Measurements from ENCODE around the gene FGFBP1. TPM values are rescaled to one million over a fixed set of nuclear protein-coding genes. Genes with fewer than 3 reads are reported as not detected.

The FGFBP1 gene
- total RNA-seq, 1 donor from 2014 or later = 0.96 TPM

DNA sequence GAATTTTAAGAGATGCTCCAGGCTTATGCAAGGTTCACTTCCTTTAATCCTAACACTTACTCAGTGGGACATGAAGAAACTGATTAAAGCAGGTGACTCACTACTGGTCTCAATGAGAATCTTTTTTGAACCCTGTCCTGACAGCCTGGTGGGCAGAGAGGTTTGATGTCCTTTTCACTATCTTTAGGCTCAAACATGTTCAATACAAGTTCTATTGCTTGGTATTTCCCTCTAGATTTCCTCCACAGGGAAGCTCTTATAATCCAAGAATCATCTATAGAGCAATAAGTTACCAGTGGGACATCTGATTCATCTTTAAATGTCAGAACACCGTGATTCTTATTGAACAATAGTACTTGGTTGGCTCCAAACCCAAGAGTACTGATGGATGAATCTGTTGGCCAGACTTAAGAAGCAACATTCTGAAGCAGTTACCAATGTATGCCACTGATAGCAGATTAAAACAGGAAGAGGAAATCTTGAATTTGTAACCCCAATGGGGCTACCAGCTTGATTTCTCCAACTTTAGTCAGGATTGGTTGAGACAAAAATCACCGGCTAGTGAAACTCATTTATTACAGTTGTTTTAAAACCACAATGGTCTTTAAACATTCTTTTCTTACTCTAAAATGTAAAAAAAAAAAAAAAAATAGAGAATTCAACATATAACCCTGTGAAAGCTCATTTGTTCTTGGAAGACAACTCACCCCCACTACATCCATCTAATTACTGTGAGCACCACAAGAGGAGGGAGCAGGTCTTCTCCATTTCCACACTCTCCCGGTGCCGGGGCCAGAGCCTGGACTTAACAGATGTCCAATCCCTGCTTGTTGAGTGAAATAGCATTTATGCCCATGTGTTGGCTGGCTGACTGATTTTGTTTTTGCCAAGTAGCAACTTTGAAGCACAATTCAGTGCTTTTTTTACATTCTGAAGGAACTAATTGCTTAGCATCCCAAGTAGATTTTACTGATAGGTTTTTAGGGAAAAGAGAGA is 43.3 kb downstream of the FGFBP1 start:
- Mint-ChIP-seq H3K36me3 (no peaks in the 10 kb centered on the region), H3K4me1 (no peaks in the 10 kb centered on the region), H3K27ac (no peak overlapping the region), H3K27me3 (ENCODE audit: low read depth) (peaks cover 5% of the 10 kb centered on the region), H3K9me3 (no peaks in the 10 kb centered on the region), H3K4me3 (no peak overlapping the region)
- DNase-seq (ENCODE audit: low spot score in 2 of 2, unreplicated experiment in 2 of 2) = no peak
- TF ChIP-seq, protein P1, sequence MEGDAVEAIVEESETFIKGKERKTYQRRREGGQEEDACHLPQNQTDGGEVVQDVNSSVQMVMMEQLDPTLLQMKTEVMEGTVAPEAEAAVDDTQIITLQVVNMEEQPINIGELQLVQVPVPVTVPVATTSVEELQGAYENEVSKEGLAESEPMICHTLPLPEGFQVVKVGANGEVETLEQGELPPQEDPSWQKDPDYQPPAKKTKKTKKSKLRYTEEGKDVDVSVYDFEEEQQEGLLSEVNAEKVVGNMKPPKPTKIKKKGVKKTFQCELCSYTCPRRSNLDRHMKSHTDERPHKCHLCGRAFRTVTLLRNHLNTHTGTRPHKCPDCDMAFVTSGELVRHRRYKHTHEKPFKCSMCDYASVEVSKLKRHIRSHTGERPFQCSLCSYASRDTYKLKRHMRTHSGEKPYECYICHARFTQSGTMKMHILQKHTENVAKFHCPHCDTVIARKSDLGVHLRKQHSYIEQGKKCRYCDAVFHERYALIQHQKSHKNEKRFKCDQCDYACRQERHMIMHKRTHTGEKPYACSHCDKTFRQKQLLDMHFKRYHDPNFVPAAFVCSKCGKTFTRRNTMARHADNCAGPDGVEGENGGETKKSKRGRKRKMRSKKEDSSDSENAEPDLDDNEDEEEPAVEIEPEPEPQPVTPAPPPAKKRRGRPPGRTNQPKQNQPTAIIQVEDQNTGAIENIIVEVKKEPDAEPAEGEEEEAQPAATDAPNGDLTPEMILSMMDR (IDR thresholded peaks at IDR 0.05; ENCODE audit: unreplicated experiment) = no peak

DNA sequence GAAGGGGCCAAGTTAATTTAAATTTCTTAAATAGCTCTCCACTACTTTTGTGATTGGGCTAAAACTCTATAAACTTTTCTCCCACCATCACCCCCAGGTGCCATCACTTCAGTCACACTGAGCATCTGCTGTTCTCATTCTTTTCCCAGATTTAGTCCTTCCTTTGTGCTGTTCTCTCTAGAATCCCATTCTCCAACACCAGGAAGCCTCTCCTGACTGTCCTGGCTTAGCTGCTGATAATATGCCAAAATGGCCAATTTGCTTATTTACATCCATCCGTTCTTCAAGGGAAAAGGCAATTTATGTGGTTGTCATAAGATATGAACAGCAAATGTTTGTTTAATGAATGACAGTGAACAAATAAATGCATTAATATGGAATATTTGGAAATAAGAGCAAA is 44.1 kb downstream of the FGFBP1 start:
- Mint-ChIP-seq H3K4me3 (no peak overlapping the region), H3K36me3 (no peaks in the 10 kb centered on the region), H3K9me3 (no peaks in the 10 kb centered on the region), H3K27me3 (ENCODE audit: low read depth) (peaks cover 2% of the 10 kb centered on the region), H3K27ac (peak overlapping the region; percentile 15), H3K4me1 (no peaks in the 10 kb centered on the region)
- TF ChIP-seq, protein P1 (IDR thresholded peaks at IDR 0.05; ENCODE audit: unreplicated experiment) = no peak
- DNase-seq (ENCODE audit: low spot score in 2 of 2, unreplicated experiment in 2 of 2) = no peak

DNA sequence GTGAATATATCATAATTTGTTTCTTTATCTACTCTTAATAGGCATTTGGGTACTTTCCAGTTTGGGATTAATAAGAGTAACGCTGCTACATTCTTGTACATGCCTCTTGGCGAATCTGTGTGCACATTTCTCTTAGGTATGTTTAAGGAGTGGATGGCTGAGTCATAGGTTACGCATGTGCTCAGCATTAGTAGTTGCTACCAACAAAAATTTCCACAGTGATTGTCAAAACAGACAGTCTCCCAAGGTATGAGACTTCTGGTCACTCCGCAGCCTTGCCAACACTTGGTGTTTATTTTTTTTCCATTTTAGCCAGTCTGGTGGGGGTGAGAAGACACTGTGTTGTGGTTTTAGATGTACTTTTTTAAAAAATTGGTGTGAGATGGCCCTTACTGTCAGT is 44.6 kb downstream of the FGFBP1 start:
- peaks cover 2% of the 10 kb centered on the region for H3K27me3 Mint-ChIP-seq (ENCODE audit: low read depth)
- H3K9me3 Mint-ChIP-seq = no peaks in the 10 kb centered on the region
- TF ChIP-seq, protein P1 (IDR thresholded peaks at IDR 0.05; ENCODE audit: unreplicated experiment) = no peak
- H3K4me3 Mint-ChIP-seq = no peak overlapping the region
- no peak for DNase-seq (ENCODE audit: low spot score in 2 of 2, unreplicated experiment in 2 of 2)
- no peaks in the 10 kb centered on the region for H3K4me1 Mint-ChIP-seq
- H3K36me3 Mint-ChIP-seq = no peaks in the 10 kb centered on the region
- peak overlapping the region; percentile 18 for H3K27ac Mint-ChIP-seq

DNA sequence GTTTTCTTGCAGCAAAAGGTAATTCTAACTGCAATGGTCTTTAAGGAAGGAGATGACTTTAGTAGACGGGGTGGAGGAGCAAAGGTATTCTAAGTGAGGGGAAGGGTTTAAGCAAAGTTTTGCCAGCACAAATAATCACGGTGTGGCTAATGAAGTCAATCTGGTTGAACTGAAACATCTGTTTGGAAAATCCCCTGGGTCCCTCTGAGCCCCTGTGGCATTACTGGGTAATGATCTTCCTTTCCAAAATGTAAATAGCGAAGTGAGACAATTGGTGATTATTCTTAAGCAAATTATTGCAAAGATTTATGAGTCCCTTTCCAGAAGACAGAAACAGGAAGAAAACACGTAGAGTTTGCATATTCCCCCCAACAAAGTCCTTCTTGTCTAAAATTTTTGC is 47.2 kb downstream of the FGFBP1 start:
- TF ChIP-seq, protein P1 (IDR thresholded peaks at IDR 0.05; ENCODE audit: unreplicated experiment) = no peak
- Mint-ChIP-seq H3K4me1 (no peaks in the 10 kb centered on the region), H3K27ac (no peak overlapping the region), H3K36me3 (no peaks in the 10 kb centered on the region), H3K9me3 (no peaks in the 10 kb centered on the region), H3K27me3 (ENCODE audit: low read depth) (no peaks in the 10 kb centered on the region), H3K4me3 (no peak overlapping the region)
- no peak for DNase-seq (ENCODE audit: low spot score in 2 of 2, unreplicated experiment in 2 of 2)

DNA sequence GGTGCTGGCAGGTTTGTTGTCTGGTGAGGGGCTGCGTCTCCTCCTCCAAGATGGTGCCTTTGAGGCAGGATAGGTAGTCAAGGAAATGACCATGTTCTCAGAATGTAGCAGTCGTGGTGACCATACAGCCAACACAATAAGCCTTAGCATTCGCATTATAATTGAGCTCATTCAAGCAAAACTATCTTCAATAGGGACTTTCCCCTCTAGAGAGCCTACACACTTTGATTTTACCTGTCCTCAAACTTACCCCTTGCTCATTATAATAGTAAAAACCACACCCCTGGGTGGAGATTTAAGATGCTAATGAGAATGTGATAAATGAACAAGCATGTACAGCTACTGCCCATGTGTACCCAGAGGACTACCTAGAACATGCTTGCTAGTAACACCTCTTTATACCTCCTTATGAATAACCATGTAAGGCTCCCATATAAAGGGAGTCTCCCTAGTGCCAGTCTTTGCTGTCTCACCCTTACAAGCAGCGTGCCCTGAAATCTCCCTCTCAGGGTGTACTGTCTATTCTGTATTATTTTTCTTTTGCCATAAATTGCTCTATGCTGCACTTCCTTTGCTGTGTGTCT is 48.2 kb downstream of the FGFBP1 start:
- Mint-ChIP-seq H3K9me3 (no peaks in the 10 kb centered on the region), H3K27me3 (ENCODE audit: low read depth) (no peaks in the 10 kb centered on the region), H3K36me3 (no peaks in the 10 kb centered on the region), H3K27ac (no peak overlapping the region), H3K4me3 (no peak overlapping the region), H3K4me1 (no peaks in the 10 kb centered on the region)
- no peak for DNase-seq (ENCODE audit: low spot score in 2 of 2, unreplicated experiment in 2 of 2)
- TF ChIP-seq, protein P1 (IDR thresholded peaks at IDR 0.05; ENCODE audit: unreplicated experiment) = no peak

Measured in mesothelial cell of epicardium (in vitro differentiated cells).